ENCODE measurements around the gene ULK4. TPM values are rescaled to one million over a fixed set of nuclear protein-coding genes. Genes with fewer than 3 reads are reported as not detected.

The ULK4 gene
- total RNA-seq, 4 donors from 2014 or later, result 3.2 to 18.7 (median 12.6) TPM

DNA sequence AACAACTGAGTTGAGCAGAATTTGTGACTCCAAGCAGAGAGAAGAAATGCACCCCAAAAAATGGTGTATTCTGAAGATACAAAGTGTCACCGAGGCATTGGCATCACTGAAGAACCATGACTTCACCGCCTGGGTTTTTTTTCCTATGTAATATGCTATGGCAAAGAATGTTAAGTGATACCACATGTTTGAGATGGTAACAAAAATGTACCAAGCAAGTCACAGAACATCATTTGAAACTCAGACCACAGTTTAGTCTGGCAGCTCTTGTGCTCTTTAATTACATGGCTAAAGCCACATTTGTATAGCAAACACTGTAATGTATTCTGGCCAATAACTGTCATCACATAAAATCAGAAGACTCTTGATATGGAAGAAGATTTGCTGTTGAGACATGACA lies 323.5 kb downstream of the ULK4 start:
- no peak for DNase-seq (ENCODE audit: low spot score in 2 of 2)
- WGBS, 2 donors, result 77 to 86% methylated on average over 2 of the region's 2 CpGs
- H3K4me3 ChIP-seq (ENCODE audit: low read depth, poor library complexity, severe bottlenecking), result no peak overlapping the region
- intact Hi-C loops (cut with DNase I; ENCODE audit: low total_unique reads), result no loop called here
- no peak for TF ChIP-seq POLR2A (IDR thresholded peaks at IDR 0.05)
- TF ChIP-seq, protein P1, sequence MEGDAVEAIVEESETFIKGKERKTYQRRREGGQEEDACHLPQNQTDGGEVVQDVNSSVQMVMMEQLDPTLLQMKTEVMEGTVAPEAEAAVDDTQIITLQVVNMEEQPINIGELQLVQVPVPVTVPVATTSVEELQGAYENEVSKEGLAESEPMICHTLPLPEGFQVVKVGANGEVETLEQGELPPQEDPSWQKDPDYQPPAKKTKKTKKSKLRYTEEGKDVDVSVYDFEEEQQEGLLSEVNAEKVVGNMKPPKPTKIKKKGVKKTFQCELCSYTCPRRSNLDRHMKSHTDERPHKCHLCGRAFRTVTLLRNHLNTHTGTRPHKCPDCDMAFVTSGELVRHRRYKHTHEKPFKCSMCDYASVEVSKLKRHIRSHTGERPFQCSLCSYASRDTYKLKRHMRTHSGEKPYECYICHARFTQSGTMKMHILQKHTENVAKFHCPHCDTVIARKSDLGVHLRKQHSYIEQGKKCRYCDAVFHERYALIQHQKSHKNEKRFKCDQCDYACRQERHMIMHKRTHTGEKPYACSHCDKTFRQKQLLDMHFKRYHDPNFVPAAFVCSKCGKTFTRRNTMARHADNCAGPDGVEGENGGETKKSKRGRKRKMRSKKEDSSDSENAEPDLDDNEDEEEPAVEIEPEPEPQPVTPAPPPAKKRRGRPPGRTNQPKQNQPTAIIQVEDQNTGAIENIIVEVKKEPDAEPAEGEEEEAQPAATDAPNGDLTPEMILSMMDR (IDR thresholded peaks at IDR 0.05), result no peak

DNA sequence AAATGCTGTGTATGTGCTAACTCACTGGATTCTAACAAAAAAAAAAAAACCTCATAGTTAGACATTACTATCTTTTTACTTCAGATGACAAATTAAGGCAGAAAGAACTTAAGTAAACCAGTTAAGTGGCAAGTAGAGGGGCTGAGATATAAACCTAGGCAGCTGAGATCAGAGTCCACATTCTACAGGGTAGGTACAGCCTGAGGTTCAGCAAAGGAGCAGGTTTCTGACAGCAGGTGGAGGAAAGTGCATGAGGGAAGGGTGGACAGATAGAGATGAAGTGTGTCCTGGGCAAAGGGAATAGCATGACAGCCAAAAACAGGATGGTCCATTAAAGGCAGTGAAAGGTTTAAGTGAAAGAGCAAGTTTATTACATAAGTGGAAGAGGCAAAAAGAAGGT lies 329.2 kb downstream of the ULK4 start:
- intact Hi-C loops (cut with DNase I; ENCODE audit: low total_unique reads), result no loop called here
- H3K4me3 ChIP-seq (ENCODE audit: low read depth, poor library complexity, severe bottlenecking), result no peak overlapping the region
- no peak for TF ChIP-seq POLR2A (IDR thresholded peaks at IDR 0.05)
- TF ChIP-seq, protein P1 (IDR thresholded peaks at IDR 0.05), result no peak
- DNase-seq (ENCODE audit: low spot score in 2 of 2), result no peak

DNA sequence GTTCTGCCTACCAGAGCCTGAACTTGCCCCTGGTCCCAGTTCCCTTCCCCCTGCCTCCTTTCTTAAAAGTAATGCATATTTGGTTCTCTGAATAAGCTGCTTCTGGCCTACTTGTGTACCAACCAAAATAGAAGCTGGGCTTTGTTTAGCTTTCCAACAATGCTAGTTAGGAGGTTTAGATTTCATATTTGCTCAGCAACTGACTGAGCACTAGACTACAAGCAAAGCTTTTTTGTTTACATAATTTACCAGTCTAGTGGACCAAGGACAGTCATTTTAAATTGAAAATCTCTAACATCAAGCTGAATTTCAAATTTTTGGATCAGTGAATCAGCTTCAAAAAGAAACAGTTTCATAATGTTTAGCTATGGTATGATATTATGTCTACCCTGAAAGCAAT lies 331.2 kb downstream of the ULK4 start:
- DNase-seq (ENCODE audit: low spot score in 2 of 2), result no peak
- TF ChIP-seq POLR2A (IDR thresholded peaks at IDR 0.05), result no peak
- TF ChIP-seq, protein P1 (IDR thresholded peaks at IDR 0.05), result no peak
- intact Hi-C loops (cut with DNase I; ENCODE audit: low total_unique reads), result no loop called here
- H3K4me3 ChIP-seq (ENCODE audit: low read depth, poor library complexity, severe bottlenecking), result no peak overlapping the region

DNA sequence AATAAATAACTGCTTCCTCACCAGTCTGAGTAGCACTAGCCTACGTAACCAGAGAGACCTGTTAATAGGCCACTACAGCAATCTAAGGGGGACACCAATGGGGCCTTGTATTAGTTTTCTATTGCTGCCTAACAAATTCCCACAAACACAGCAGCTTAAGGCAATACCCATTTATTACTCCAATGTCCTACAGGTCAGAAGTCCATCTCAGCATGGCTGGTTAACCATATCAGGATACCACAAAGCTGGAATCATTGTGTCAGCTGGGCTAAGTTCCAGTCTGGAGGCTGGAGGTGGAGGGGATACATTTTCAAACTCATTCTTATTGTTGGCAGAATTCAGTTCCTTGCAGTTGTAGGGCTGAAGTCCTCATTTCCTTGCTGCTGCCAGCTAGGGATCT lies 331.9 kb downstream of the ULK4 start:
- no peak for DNase-seq (ENCODE audit: low spot score in 2 of 2)
- no peak for TF ChIP-seq POLR2A (IDR thresholded peaks at IDR 0.05)
- TF ChIP-seq, protein P1 (IDR thresholded peaks at IDR 0.05), result no peak
- no peak overlapping the region for H3K4me3 ChIP-seq (ENCODE audit: low read depth, poor library complexity, severe bottlenecking)
- 92 to 100% methylated on average over 1 of the region's 1 CpG for WGBS, 2 donors
- intact Hi-C loops (cut with DNase I; ENCODE audit: low total_unique reads), result no loop called here

DNA sequence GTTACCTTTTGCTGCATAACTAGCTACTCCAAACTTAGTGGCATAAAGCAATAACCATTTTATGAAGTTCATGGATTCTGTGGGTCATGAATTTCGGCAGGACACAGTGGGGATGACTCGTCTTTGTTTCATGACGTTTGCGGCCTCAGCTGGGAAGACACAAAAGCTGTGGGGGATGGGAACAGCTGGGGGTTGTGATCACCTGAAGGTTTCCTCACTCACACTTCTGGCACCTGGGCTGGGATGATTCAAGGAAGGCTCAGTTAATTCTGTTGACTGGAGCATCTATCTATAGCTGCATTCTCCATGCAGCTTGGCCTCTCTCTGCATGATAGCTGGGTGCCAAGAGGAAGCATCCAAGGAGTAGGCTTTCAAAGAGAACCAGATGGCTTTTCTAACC lies 332.8 kb downstream of the ULK4 start:
- H3K4me3 ChIP-seq (ENCODE audit: low read depth, poor library complexity, severe bottlenecking), result no peak overlapping the region
- TF ChIP-seq POLR2A (IDR thresholded peaks at IDR 0.05), result no peak
- TF ChIP-seq, protein P1 (IDR thresholded peaks at IDR 0.05), result no peak
- DNase-seq (ENCODE audit: low spot score in 2 of 2), result no peak
- intact Hi-C loops (cut with DNase I; ENCODE audit: low total_unique reads), result no loop called here
- WGBS, 2 donors, result 80 to 84% methylated on average over 4 of the region's 4 CpGs

DNA sequence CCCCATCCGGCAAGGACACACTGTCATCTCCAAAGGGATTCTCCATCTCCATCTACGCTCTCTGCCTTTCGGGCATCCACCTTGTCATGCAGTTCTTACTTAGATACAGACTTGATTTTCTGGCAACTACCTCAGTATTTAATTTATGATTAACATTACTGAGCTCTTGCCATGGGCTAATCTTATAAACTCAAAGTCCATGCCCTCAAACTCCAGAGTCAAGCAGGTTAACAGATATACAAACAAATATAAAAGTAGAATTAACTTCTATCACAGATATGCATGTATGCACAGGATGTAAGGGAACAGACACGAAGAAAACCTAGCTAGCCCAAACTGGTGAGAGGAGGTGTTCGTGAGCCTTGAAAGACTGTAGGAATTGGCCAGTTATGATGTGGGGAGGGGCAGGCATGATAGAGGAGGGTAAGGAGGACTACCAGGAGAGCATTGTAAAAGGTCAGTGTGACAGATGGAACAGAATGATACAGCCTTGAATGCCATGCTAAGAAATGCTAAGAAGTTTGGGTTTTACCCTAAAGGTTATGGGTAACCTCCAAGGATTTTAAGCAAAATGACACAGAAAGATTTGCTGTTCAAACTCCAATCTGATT lies 334.3 kb downstream of the ULK4 start:
- DNase-seq (ENCODE audit: low spot score in 2 of 2), result no peak
- no peak for TF ChIP-seq POLR2A (IDR thresholded peaks at IDR 0.05)
- TF ChIP-seq, protein P1 (IDR thresholded peaks at IDR 0.05), result no peak
- 88 to 93% methylated on average over 5 of the region's 5 CpGs for WGBS, 2 donors
- intact Hi-C loops (cut with DNase I; ENCODE audit: low total_unique reads), result no loop called here
- no peak overlapping the region for H3K4me3 ChIP-seq (ENCODE audit: low read depth, poor library complexity, severe bottlenecking)

Data from lower leg skin (tissue), 4 donors.